AG09309 (cell line): Measurements from ENCODE around the gene INTS6.
A peak's percentile ranks its signal among the peaks of the same experiment; 100 is the strongest.

ENCODE experiments used
- DNase-seq: peaks from one replicate; pipeline ENCODE4 v3.0.0-alpha.2; 2010; ENCODE audit warnings: low read depth
- H3K4me3 ChIP-seq: 2 replicates; pipeline ENCODE4 v1.5.1; 2011; ENCODE audit warnings: mild to moderate bottlenecking, low read depth, low read length, moderate library complexity; ENCODE audit not compliant: control insufficient read depth
- TF ChIP-seq, protein P1 (sequence below): IDR thresholded peaks from 2 replicates; pipeline ENCODE4 v1.5.1; 2011; ENCODE audit warnings: mild to moderate bottlenecking, low read depth, low read length, inconsistent platforms; ENCODE audit not compliant: insufficient read depth, control insufficient read depth; ENCODE audit errors: missing control alignments

Gene INTS6

DNA sequence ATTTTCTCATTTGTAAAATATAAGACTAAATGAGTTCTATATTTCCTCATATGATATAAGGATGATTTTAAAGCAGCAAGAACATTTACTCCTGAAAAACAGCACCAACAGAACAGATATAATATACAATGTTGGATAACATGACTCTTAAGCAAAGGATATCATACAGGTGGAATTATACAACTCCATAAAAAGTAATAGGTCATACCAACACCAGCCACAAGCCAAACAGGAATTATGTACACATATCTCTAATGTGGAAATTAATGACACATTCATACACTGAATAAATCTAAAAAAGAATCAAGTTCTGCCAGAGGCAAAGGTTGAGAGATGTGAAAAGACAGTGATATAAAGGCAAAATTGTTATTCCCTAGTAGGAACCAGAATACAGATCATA lies 25.9 kb downstream of the INTS6 start:
- no peak overlapping the region for H3K4me3 ChIP-seq
- no peak for DNase-seq
- TF ChIP-seq, protein P1, sequence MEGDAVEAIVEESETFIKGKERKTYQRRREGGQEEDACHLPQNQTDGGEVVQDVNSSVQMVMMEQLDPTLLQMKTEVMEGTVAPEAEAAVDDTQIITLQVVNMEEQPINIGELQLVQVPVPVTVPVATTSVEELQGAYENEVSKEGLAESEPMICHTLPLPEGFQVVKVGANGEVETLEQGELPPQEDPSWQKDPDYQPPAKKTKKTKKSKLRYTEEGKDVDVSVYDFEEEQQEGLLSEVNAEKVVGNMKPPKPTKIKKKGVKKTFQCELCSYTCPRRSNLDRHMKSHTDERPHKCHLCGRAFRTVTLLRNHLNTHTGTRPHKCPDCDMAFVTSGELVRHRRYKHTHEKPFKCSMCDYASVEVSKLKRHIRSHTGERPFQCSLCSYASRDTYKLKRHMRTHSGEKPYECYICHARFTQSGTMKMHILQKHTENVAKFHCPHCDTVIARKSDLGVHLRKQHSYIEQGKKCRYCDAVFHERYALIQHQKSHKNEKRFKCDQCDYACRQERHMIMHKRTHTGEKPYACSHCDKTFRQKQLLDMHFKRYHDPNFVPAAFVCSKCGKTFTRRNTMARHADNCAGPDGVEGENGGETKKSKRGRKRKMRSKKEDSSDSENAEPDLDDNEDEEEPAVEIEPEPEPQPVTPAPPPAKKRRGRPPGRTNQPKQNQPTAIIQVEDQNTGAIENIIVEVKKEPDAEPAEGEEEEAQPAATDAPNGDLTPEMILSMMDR, result no peak

DNA sequence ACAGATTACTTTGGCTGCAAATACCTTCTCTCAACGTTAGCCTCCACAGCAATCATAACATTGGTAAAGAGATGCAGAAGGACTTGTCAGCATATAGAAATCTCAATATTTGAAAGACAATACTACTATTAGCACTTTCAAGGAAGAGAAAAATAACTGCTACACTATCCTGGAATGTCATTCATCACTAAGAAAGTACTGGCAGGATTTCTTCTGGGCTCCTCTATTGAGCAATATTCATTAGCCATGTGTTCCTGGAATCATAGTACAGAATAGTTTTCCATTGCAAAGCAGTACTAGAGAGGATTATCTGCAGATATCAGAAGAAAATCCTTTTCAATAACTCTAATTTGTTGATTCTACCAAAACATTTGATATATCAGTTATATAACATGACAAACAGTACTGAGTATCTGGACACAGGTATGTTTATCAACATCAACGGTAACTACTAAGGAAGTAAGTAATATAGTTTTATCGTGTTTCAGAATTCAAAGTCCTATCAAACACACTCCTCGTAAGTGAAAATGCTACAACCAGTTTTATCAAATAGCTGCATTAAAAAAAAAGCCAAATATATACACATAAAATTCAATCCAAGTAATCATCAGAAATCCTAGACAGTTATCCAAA lies 27.3 kb downstream of the INTS6 start:
- H3K4me3 ChIP-seq, result no peak overlapping the region
- peak; percentile 17 for DNase-seq
- TF ChIP-seq, protein P1, result no peak

DNA sequence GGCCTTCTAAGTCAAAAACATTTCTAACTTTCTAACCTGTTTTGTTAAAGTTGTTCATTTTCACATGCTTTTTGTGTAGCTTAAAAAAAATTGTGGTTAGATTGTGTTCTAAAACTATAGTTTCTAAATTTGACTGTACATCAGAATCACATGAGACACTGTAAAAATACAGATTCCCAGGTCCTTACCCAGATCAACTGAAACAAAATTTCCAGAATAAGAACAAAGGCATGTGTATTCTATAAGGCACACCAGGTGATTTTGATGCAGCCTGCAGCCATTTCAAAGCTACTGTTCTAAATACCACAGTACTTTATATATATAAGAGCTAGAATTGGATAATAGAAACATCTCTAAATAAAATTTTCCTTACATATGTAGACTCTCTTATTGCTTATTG lies 29.1 kb downstream of the INTS6 start:
- TF ChIP-seq, protein P1, result no peak
- no peak for DNase-seq
- H3K4me3 ChIP-seq, result no peak overlapping the region

DNA sequence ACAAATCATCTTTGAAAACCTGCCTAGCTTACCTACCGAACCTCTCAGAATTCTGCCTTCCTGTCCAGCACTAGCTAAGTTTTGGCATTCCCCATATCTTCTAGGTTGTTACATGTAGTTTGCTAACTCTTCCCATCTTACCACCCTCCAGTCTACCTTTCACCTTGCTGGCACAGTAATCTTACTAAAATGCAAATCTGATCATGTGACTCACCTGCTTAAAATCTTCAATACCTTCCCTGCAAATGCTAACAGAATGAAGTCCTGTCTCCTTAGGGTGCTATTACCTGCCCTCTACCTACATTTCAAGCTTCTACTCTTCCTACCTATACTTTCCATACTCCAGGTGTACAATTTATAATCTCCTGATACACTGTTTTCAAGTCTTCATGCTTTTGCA lies 30.4 kb downstream of the INTS6 start:
- DNase-seq, result no peak
- TF ChIP-seq, protein P1, result no peak
- no peak overlapping the region for H3K4me3 ChIP-seq

DNA sequence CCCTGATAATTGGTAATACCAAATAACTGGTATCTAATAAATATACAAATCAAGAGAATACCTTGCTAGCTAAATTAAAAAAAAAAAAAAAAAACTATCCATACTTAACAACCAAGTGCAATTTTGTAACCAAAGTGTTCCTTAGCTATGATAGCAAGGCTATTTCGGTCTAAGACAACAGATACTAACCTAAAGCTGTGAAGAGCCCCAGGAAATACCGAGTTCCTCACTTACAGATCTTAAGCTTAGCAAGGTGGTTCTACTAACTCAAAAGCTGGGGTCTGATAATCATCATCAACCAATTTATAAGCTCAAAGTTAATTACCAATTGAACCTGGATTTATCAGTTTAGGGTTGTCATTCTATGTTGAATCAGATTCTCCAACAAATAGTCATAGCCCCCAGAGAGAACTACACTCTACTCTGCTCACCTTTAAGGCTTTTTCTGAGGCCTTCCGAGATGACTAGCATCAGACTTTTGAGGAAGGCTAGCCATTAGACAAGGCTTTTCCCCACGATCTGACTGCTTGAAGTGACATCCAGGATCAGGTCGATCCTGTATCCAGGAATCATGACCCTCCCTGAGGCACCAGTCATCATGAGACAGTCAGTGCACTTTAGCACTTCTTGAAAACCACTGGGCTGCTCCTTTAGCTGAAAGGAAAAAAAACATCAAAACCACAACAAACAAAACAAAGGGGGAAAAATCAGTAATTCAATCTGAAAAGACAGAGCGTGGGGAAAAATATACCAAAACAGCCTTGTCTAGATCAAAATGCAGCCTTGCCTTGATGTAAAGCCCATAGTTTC lies 31.9 kb downstream of the INTS6 start:
- no peak overlapping the region for H3K4me3 ChIP-seq
- TF ChIP-seq, protein P1, result no peak
- DNase-seq, result no peak

DNA sequence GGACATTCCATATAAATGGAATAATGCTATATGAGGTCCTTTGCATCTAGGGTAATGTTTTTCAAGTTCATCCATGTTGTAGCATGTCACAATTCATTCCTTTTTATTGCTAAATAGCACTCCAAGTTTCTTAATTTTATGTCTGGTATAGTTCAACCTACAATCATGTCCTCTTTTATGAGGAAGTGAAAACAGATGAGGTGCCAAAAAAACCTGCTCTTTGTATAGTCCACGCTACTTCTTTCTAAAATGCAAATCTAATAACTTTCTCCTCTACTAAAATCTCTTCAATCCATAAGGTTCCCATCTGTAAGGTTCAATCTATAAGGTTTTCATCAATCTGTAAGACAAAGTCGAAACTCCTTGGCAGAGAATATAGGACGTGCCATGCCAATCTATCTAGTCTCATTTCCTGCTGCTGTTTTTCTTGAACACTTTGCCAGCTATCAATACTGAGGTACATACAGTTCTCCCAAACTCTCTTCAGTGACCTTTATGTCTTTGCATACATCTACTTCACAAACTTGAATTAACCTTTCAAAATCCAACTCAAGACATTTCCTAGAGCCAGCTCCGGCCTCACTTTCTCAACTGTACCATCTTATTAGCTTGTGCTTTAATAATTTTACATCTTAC lies 33.7 kb downstream of the INTS6 start:
- TF ChIP-seq, protein P1, result no peak
- DNase-seq, result no peak
- H3K4me3 ChIP-seq, result no peak overlapping the region
